Left forelimb (tissue), 1 donor: ENCODE measurements around the gene CLEC14A.
A peak's percentile ranks its signal among the peaks of the same experiment; 100 is the strongest.

Experiments
- DNase-seq: peaks from one replicate; pipeline ENCODE4 v3.0.0-alpha.2; 2018; ENCODE audit warnings: low spot score

CLEC14A gene

GRCh38 chr14:38255673-38256532 lies at the start of gene CLEC14A:
TSS of gene CLEC14A (minus strand) at chr14:38256093. CDS start at chr14:38256022, 71 bp downstream.
- DNase-seq = peak; percentile 88

- DNase-seq = no peak
Measured at GRCh38 chr14:38302966-38303365, 47.1 kb upstream of the CLEC14A start.

- DNase-seq = no peak
Measured at GRCh38 chr14:38302034-38302433, 46.1 kb upstream of the CLEC14A start.

GRCh38 chr14:38297681-38298080 lies 41.8 kb upstream of the CLEC14A start:
- no peak for DNase-seq

- DNase-seq = no peak
Measured at GRCh38 chr14:38291681-38292467, 36.0 kb upstream of the CLEC14A start.

- DNase-seq = no peak
Measured at GRCh38 chr14:38290601-38291188, 34.8 kb upstream of the CLEC14A start.

- no peak for DNase-seq
Measured at GRCh38 chr14:38286452-38286851, 30.6 kb upstream of the CLEC14A start.

GRCh38 chr14:38285962-38286361 lies 30.1 kb upstream of the CLEC14A start:
- no peak for DNase-seq

GRCh38 chr14:38282936-38283335 lies 27.0 kb upstream of the CLEC14A start:
- DNase-seq = no peak

GRCh38 chr14:38280081-38280480 lies 24.2 kb upstream of the CLEC14A start:
- no peak for DNase-seq

GRCh38 chr14:38279572-38279971 lies 23.7 kb upstream of the CLEC14A start:
- no peak for DNase-seq

GRCh38 chr14:38278035-38278434 lies 22.1 kb upstream of the CLEC14A start:
- DNase-seq = no peak

GRCh38 chr14:38262844-38263243 lies 7.0 kb upstream of the CLEC14A start:
- no peak for DNase-seq

- no peak for DNase-seq
Measured at GRCh38 chr14:38261620-38262019, 5.7 kb upstream of the CLEC14A start.

GRCh38 chr14:38257507-38257906 lies 1.6 kb upstream of the CLEC14A start:
- DNase-seq = no peak

GRCh38 chr14:38256533-38256840 lies 594 bp upstream of the CLEC14A start:
- DNase-seq = no peak

GRCh38 chr14:38255408-38255672 lies 553 bp downstream of the CLEC14A start:
- peak; percentile 70 for DNase-seq

GRCh38 chr14:38254571-38255407 lies 1.1 kb downstream of the CLEC14A start:
- peak; percentile 65 for DNase-seq

- DNase-seq = no peak
Measured at GRCh38 chr14:38253676-38254075, 2.2 kb downstream of the CLEC14A start.

GRCh38 chr14:38252066-38252710 lies 3.7 kb downstream of the CLEC14A start:
- DNase-seq = no peak

GRCh38 chr14:38250331-38250730 lies 5.6 kb downstream of the CLEC14A start:
- no peak for DNase-seq
